Cerebellar nuclear complex (tissue), 1 donor: ENCODE measurements around the gene IGSF23.

Experiments used
- DNase-seq, 2 experiments: peaks; one replicate each; lab custom pipeline; 2025; lab: John Stamatoyannopoulos, UW

The IGSF23 gene

GRCh38 chr19:44613295-44614178 lies at the start of gene IGSF23:
IGSF23 (plus strand) TSS chr19:44613563; CDS start chr19:44613646, 83 bp downstream.
- no peak for DNase-seq

DNA sequence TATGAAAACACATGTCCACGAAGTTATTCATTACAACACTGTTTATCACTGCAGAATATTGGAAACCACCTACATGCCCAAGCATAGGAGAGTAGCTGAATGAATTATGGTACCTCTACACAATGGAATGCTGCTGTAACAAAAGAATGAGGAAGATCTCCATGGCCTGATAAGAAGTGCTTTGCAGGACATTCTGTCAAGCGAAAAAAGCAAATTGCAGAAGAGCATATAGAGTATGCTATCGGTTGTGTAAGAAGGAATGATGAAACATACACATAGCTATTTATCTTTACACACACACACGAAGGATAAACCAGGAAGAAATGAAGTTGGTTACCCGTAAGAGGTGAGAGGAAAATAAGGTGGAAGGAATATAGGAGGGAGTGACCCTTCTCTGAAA lies 46.4 kb upstream of the IGSF23 start:
- no peak for DNase-seq

DNA sequence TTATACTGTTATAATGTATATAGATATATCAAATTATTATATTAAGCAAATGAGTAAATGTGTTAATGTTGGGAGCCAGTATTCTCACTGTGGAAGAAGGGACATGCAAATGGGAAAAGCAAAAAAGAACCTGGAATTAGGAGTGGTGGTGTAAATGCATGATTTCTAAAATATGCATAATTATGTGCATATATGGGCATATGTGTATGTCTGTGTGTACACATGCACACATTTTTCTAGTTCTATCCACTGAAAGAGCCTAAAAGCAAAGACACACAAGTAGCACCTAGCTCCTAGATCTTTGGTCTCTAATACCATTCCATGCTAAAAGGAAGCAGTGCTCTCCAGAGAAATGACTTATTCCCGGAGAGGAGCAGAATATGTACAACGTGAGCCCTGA lies 45.6 kb upstream of the IGSF23 start:
- no peak for DNase-seq

GRCh38 chr19:44570603-44570983 lies 42.8 kb upstream of the IGSF23 start:
- no peak for DNase-seq

DNA sequence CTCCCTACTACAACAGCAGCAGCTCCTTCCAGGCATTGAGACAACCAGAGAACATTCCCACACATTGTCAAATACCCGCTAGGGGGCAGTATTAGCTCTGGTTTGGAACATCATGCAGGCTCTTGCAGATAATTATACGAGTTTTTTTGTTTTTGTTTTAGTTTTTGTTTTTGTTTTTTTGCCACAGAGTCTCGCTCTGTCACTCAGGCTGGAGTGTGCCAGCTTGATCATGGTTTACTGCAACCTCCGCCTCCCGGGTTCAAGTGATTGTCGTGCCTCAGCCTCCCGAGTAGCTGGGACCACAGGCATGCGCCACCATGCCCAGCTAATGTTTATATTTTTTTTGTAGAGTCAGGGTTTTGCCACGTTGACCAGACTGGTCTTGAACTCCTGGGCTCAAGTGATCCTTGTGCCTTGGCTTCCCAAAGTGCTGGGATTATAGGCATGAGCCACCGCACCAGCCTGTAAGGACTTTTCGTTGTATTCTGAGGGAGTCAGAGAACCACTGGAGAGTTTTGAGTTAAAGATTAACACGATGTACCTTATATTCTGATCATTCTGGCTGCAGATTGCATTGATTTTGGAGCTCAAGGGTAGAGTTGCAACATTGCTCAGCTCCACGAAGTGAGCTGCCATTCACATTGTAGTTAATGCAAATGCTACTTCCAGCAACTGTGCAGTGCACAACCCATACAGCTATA lies 42.2 kb upstream of the IGSF23 start:
- no peak for DNase-seq

DNA sequence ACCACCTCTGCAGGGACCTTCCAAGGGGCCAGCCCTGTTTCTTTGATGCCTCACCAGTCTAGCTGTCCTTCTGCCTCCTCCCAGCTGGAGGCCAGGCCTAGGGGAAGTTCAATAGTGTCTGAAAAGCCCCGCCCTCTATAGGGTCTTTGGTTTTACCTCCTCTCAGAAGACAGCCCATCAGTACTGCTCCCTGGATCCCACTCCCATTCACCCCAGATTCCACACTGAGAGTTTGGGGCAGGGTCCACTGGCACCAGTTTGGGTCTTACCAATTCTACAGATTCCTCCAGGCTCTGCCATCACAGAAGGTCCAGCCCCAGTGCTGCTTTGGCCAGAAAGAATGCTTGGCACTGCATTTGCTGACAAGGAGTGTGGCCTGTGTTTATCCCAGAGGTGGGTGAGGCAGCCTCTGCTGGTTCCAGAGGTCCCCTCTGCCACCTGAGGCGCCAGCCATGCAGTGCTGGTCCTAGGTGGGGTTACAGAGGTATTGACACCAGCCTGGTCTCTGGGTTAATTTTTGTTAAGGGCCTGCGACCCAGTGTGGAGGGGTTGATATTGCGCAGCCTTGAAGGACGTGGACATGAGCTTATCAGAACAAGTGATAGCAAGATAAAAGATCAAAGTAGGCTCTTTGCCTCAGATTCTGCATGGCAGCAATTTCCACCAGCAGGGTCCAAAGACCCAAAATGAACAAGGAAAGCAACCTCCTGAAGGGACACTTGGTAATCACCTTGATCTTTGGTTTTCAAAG lies 41.4 kb upstream of the IGSF23 start:
- DNase-seq: no peak

DNA sequence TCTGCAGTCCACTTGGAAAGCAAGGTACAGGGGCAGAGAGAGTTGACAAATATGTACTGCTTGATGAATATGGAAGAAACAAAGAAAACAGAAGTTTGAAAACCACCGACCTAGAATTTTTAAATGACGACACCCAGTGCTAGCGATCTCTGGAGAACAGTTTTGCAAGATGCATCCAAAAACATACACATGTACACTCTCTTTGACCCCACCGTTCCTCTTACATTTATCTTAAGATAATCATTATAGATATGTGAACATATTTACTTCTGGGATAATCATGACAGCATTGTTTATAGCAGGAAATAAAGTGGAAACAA lies 40.8 kb upstream of the IGSF23 start:
- DNase-seq: no peak

DNA sequence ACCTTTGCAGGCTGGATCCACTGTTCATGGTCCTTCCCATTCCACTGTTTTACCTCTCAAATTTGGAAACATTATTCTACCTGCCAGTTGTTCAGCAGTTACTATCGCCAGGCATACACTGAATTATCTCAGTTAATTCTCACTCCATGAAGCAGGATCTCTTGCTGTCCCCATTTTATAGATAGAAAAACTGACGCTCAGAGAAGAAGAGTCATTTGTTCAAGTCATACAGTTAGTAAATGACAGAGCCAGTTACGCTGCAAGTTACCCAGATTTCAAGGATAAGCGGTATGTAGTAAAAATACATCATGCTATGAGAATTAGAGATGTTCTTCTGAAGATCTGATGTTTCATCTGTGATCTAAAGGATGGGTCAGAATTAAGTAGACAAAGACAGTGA lies 40.2 kb upstream of the IGSF23 start:
- DNase-seq: no peak

GRCh38 chr19:44573627-44574026 lies 39.7 kb upstream of the IGSF23 start:
- DNase-seq: no peak

DNA sequence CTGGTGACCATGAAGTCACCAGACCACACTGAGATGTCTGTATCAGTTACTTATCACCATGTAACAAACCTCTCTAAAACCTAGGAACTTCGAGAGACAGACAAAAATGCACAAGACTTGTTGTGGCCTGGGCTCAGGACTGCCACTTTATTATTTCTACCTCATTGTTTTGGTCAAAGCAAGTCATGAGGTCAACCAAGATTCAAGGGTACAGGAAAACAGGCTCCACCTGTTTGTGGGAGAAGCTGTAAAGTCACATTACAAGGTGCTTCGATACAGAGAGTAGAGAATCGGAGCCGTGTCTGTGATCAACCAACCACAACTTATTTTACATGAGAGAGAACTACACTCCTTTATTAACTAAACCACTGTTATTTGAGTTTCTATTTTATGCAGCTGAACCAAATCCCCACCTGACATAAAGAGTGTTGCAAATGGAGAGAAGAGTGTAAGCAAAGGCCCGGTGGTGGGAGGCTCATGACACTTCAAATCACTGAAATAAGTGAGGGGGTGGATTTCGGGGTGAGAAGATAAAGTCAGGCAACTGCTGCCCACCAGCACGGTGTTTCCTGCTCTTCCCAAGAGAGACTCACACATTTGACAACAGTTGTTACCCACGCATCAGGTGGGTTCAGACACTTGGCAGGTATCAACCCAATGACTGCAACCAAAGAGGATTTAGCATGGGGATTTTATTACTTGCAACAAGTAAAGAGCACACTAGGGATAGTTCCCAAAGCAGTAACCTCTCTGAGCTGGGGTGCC lies 39.0 kb upstream of the IGSF23 start:
- no peak for DNase-seq

GRCh38 chr19:44575116-44575700 lies 38.2 kb upstream of the IGSF23 start:
- DNase-seq: no peak

- DNase-seq: no peak
These were observed 36.4 kb upstream of the IGSF23 start for GRCh38 chr19:44576843-44577565.

GRCh38 chr19:44577566-44577874 lies 35.8 kb upstream of the IGSF23 start:
- DNase-seq: no peak

DNA sequence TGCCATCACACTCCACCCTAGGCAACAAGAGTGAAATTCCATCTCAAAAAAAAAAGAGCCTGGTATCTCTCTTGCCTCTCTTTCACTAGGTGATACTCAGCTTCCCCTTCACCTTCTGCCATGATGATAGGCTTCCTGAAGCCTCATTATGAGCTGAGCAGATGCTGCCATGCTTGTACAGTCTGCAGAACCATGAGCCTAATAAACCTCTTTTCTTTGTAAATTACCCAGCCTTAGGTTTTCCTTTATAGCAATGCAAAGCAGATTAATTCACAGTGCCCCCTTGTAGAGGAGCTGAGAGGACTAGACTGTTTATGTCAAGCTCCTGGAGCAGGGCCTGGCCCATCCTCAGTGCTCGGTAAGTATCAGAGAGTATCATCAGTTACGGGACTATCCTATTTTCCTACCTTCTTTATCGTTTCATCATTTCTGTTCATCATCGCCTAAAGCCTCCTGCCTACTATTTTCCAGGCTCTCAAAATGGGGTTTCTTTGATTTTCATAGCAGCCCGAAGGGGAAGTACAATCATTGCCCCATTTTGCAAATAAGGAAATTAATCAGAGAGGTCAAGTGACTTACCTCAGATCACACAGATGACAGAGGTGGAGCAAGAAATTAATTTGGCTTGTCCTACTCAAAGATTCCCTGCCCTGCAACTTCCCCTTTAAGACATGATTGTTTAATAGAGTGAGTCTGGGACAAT lies 33.5 kb upstream of the IGSF23 start:
- no peak for DNase-seq

- DNase-seq: no peak
These were observed 32.9 kb upstream of the IGSF23 start for GRCh38 chr19:44580366-44580895.

DNA sequence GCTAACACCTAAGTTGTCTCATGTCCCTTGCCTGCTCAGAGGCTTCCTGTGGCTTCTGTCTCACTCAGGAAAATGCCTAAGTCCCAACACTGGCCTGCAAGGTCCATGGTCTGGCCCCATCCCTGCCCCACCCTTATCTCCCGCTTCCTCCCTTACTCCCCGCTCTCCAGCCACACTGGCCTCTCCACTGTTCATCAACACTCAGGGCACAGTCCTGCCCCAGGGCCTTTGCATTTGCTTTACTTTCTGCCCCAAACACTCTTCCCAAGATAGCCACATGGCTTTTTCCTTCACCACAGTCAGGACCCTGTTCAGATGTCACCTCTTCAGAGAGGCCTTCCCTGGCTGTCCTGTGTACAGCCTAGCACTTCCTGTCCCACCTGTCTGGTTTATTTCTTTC lies 32.1 kb upstream of the IGSF23 start:
- DNase-seq: no peak

DNA sequence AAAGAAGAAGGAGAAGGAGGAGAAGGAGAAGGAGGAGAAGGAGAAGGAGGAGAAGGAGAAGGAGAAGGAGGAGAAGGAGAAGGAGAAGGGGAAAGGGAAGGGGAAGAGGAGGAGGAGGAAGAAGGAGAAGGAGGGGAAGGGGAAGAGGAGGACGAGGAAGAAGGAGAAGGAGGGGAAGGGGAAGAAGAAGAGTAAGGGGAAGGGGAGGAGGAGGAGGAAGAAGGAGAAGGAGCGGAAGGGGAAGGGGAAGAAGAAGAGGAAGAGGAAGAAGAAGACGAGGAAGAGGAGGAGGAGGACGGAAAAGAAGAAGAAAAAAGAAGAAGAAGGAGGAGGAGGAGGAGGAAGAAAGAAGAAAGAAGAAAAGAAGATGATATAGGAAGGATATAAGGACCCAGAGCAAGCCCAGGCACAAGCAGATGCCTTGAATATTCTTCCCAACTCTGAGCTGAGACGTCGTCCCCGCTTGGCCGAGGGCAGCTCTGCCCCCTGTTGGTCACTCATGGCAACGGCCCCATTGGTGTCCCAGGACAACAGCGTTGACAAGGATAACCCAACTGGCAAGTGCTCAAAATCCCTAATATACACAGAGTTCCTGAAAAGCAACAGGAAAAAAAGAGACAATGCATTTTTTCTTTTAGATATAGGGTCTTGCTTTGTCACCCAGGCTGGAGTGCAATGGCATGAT lies 30.6 kb upstream of the IGSF23 start:
- DNase-seq: no peak

DNA sequence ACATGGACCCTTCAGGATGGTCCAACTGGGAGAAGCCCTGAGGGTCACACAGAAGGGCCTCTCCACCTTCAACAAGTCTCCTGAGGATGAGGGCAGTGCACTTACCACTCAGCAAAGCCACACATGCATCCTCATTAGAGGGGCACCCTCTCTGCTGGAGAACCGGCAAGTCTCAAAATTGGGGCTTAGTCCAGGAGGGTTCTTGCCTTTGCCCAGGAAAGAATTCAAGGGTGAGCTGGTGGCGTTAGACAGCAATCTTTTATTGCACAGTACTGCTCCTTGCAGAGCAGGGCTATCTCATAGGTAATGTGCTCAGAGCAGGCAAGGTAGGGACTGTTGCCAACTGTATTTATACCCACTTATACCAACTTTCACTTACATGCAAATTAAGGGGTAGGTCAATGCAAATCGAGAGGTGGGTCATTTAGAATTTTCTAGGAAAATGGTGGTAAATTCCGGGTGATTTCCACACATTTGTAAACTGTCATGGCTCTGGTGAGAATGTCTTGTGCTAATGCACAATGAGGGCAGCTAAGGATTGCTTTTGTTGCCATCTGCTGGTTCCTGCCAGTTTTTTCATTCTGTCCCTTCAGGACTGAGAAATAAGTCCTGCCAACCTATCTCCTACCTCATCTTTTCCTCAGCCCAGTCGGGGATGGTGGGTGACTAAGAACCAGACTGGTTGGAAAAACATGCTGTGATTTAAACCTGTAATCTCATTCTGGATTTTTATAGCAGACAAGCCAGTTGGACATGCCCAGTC lies 27.8 kb upstream of the IGSF23 start:
- DNase-seq: no peak
